ENCODE results near the gene ZBTB42.

ZBTB42 gene

GRCh38 chr14:104775073-104775489, 25.8 kb upstream of the ZBTB42 start:
- no peak overlapping the region for H3K4me3 ChIP-seq (ENCODE audit: low read depth, low read length)

DNA sequence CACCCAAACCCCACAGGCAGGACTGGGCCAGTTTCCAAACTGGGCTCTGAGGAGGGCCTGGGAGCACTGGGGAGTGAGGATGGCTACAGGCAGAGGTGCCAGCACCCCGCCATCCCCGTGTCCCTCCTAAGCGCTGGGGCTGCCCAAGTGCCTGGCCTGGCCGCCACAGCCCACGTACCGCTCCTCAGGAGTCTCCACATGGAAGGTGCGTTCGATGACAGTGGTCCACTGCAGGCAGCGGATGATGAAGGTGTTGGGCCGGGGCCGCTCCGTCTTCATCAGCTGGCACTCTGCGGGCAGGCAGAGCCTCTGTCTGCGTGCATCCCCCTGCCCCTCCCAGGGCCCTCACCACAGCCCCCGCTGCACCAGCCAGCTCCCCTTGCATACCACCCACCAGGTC, 24.4 kb upstream of the ZBTB42 start:
- TF ChIP-seq CTCF (IDR thresholded peaks at IDR 0.05; ENCODE audit: low read depth, low read length), result no peak
- H3K4me3 ChIP-seq (ENCODE audit: low read depth, low read length), result no peak overlapping the region

More at GRCh38 chr14:104775073-104775489, 25.8 kb upstream of the ZBTB42 start:
- no peak for TF ChIP-seq CTCF (IDR thresholded peaks at IDR 0.05; ENCODE audit: low read depth, low read length)

DNA sequence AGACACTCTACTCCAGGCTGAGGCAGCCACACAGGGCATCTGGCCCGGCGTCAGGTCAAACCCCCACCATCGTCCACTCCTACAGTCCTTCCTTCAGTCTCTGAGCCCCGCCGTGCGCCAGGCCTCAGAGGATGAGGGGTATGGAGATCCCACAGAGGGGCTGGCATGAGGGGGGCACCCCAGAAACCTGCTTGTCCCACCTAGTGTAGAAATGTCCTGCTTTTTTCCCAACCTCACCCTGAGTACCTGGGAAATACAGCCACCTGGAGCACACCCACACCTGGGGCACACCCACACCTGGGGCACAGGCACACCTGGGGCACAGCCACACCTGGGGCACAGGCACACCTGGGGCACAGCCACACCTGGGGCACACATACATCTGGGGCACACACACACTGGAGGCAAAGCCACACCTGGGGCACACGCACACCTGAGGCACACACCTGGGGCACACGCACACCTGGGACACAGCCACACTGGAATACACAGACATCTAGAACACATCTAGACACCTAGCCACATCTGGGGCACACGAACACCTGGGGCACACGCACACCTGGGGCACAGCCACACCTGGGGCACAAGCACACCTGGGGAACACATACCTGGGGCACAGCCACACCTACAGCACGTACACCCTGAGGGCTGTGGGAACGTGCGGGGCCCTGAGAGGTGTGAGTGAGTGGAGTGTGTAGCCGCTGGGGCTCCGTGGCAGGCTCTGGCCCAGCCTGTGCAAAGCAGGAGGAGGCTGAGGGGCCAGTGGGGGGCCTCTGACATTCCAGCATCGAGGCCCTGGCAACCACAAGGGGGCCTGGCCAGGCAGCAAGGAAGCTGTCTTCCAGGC, 23.7 kb upstream of the ZBTB42 start:
- H3K4me3 ChIP-seq (ENCODE audit: low read depth, low read length), result no peak overlapping the region
- TF ChIP-seq CTCF (IDR thresholded peaks at IDR 0.05; ENCODE audit: low read depth, low read length), result no peak

DNA sequence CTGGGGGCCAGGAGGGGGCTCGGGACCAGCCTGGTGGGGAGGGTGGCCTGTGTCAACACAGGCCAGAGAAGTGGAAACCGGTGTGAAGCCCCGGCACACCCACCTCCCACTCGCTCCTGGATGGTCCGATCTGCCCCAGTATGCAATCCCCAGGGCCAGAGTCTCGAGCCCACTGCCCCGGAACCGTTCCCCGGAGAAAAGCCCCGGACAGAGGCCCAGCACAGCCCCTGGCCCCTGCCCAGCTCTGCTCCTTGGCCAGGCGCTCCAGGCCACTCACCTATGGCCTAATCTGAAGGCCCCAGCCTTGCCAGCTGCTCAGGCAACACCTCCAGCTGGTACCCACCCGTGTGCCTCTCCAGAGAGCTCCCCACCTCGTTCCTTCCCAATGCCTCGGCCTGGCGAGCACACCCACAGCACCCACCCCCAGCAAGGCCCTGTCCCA, 23.1 kb upstream of the ZBTB42 start:
- no peak overlapping the region for H3K4me3 ChIP-seq (ENCODE audit: low read depth, low read length)
- no peak for TF ChIP-seq CTCF (IDR thresholded peaks at IDR 0.05; ENCODE audit: low read depth, low read length)

DNA sequence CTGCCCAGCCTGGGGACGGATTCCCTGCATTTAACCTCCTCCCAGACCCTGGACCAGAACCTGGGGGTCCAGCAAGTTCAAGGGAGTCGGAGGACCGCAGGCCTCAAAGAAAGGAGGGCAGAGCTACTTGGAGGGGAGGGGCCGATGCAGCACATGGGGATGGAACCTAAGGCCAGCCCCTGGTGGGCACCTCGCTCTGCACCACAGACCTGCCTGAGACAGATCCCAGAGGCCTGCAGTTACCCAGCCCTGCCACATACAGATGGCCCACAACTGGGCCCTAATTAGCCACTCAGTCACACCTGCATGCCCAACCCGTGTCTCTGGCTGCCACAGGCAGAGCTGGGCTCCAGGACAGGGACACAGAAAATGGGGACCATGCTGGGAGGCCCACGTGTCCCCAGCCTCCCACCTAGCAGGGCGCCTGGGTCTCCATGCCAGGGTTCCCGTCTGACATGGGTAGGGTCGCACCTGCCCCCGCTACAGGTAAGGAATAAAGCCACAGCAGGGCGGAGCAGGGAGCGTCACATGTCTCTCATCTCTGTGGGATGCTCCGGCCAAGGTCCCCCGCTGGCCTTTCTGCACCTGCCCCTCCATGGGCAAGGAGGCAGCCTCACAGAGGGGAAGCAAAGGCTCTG, 22.1 kb upstream of the ZBTB42 start:
- no peak for TF ChIP-seq CTCF (IDR thresholded peaks at IDR 0.05; ENCODE audit: low read depth, low read length)
- no peak overlapping the region for H3K4me3 ChIP-seq (ENCODE audit: low read depth, low read length)

DNA sequence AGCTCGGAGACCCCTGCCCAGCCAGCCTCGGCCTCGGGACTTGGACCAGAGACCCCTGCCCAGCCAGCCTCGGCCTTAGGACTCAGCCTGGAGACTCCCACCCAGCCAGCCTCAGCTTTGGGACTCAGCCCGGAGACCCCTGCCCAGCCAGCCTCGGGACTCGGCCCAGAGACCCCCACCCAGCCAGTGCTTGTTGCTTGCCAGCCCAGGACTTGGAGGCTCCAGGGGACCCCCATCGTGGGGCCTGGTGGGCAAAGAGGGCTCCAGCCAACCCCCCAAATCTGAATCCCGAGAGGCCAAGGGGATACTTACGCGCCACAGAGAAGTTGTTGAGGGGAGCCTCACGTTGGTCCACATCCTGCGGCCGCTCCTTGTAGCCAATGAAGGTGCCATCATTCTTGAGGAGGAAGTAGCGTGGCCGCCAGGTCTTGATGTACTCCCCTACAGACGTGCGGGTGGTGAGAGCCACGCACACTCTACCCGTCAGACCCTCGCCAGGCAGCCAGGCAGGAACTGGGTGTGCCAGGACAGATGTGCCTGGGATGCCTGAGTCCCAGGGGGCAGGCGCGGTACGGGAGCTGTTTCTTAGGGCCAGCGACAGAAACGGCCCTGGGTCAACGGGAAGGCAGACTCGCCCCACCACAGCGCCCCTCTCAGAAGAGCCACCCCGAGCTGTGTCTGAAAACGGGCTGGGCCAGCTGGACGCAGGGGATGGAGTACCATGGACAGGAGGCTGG, 21.0 kb upstream of the ZBTB42 start:
- H3K4me3 ChIP-seq (ENCODE audit: low read depth, low read length), result no peak overlapping the region
- TF ChIP-seq CTCF (IDR thresholded peaks at IDR 0.05; ENCODE audit: low read depth, low read length), result no peak

Measured in WI38 (cell line).